Activated CD4-positive, alpha-beta T cell treated with anti-CD3 and anti-CD28 coated beads, Interleukin-2, amount 50 U/mL, for 1 hour (primary cell): Measurements from ENCODE around the gene DNAH17.
"Not testable (repeated sequence)": the region's sequence is repeated elsewhere in the genome, so short reads cannot be mapped to it uniquely, and the experiment has no call there.

Experiments
- DNase-seq: peaks from one replicate; pipeline ENCODE4 v3.0.0-alpha.2; 2020

DNAH17 gene

DNA sequence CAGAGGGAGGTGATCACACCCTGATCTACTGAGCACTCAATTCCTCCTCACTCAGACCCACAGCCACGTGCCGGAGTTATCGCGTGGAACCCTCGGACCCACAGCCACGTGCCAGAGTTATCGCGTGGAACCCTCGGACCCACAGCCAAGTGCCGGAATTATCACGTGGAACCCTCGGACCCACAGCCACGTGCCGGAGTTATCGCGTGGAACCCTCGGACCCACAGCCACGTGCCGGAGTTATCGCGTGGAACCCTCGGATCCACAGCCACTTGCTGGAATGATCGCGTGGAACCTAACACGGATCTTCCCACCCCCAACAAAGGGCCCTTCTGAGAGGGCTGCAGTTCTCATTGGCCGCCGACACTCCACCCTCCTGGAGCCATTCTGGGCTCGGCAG, 101.0 kb downstream of the DNAH17 start:
- DNase-seq: no peak

- DNase-seq: no peak
Observed at GRCh38 chr17:78475211-78475610, 102.0 kb downstream of the DNAH17 start.

- DNase-seq: no peak
Observed at GRCh38 chr17:78474614-78475146, 102.5 kb downstream of the DNAH17 start.

DNA sequence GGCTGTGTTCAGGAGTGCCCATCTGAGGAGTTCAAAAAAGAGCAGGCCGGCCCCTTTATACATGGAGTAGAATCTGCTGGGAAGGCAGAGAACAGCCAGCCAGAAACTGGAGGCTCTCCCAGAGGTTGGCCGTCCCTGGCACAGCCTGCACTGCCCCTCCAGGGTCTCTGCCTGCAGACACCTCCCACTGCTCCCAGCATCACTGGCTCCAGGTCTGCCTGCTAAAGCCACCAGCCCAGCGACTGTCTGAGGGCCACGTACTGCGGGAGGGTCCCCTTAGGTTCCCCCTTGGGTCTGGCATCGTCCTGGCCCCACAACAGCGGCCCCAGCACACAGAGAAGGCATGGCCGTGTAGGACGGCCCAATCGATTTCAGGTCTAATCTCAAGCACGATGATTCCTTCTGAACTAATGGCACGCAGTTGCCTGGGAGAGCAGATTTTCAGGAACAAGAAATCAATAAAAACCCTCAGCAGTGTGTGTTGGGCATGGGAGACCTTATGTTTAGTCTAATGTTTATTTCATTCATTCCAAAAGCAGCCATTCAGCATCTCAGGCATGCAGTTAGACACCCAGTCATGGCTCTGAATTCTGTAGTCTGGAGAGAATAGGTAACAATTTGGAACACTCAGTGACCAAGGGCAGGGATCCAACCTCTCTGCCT, 103.1 kb downstream of the DNAH17 start:
- DNase-seq: no peak

DNA sequence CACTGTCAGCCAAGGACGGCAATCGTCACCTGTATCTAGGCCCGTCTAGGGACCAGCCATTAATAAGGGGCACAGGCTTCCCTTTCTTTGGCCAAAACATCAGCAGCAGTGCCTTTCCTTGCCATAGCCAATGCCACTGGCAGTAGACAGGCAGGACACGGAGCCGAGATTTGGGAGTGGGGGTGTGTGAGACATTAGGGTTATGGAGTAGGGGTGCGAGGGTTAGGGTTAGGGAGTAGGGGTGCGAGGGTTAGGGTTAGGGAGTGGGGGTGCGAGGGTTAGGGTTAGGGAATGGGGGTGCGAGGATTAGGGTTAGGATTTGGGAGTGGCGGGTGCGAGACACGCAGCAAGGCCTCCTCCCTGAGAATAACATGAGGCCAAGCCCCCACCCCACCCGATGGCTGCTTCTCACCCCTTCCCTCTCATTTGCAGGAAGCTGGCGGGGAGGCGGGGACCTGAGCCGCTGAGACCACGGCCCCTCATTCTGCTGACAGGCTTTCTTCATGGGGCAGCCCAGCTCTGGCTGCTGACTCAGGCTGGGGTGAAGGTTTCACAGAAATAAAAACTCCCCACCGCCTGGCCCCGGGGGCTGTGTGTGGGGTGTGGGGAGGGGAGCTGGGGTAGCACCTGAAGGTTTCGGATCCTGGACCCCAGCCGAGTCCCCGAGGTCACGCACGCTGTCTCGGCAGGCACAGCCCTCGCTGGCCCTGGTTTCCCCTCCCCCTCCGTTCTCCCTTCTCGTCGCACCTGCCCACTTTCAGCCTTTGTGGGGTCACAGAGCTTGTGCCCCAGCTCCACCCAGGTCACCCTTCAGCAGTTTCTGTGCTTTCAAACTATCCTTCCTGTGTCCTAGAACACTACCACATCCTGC, 104.9 kb downstream of the DNAH17 start:
- DNase-seq: no peak

DNA sequence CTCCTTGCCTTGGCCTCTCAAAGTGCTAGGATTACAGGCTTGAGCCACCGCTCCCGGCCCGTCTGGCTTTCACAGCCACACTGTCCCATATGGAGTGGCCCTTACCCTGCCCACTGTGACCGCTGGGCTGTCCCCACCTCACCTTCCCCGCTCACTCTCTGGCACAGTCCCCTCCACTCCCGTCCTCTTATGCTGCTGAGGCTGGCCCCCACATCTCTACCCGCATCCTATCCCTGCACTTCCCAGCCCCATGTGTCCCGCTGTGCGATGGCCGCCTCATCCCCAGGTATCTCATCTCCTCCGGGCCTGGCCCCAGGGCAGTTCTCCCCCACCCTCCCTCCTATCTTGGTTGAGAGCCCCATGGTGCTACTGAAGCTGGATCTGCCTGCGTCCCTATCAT, 105.6 kb downstream of the DNAH17 start:
- no peak for DNase-seq

GRCh38 chr17:78469443-78469842, 107.8 kb downstream of the DNAH17 start:
- DNase-seq: no peak

DNA sequence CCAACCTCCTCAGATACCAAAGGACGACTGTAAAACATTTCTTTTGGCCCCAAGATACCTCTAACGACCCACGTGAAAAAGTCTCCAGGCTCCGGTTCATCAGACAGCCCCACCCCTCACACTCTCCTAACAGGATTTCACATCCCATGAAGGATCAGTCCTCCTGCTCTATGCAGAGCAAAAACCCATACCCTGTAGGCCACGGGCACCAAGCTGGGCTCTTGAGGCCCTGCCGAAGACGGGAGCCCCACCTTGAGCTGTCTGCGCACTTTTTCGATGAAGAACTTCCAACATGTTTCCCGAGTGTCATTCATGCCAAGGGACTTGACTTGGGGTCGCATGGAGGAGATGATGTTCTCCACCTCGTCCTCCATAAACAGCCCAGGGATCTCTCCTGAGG, 108.8 kb downstream of the DNAH17 start:
- no peak for DNase-seq

GRCh38 chr17:78466786-78467715, 110.1 kb downstream of the DNAH17 start:
- DNase-seq: no peak

- DNase-seq: not testable (repeated sequence)
Observed at GRCh38 chr17:78466109-78466785, 110.9 kb downstream of the DNAH17 start.

DNA sequence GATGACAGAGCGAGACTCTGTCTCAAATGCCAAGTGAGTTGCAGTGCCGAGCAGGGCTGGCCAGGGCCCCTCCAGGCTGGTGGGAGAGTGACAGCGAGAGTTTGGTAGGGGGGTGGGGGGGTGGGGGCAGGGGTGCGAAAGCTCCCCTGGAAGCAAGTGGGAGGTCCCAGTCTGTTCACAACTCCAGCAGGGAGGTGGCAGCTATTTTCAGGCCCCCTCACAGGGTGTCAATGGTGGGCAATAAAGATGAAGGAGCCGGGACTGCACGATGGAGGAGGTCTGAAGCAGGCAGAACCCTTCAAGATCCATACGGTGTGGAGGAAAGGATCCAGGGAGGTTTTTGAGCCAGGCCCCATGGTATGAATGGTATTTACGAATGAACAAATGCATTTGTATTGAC, 115.0 kb downstream of the DNAH17 start:
- DNase-seq: no peak

- DNase-seq: no peak
Observed at GRCh38 chr17:78461799-78462053, 115.5 kb downstream of the DNAH17 start.

DNA sequence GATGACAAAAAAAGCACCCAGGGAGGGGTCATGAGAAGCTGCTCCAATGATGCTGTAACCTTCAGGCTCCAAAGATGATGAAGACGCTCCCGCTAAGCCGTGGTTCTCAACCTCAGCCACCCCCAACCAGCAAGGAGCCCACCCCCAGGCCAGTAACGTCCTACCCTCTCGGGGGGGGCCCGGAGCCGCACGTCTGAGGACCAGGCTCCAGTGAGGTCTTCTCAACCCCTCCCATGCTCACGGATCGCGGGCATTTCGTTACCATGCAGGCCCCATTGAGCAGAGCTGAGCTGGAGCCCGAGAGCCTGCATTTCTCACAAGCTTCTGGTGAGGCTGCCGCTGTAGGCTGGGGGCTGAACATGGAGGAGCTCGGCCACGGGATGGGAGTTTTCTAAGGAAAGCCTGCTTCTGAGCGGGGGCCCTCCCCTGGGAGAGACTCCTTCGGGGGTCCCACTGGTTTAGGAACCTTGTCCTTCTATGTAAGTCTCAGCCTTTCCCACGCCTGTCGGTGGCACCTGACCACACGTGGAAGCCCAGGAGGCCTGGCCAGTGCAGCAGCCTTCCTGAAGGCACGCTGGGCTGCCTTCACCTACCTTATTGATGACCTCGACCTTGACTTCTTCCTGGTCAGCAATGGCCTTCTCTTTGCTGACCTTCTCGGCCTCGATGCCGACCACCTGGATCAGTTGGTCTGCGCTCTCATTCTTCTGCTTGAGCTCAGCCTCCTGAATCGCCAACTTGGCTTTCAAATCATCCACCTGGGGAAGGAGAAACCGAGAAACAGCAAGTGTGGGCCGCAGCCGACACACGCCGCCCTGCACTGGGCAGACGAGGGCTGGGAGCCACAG, 116.0 kb downstream of the DNAH17 start:
- DNase-seq: no peak

DNA sequence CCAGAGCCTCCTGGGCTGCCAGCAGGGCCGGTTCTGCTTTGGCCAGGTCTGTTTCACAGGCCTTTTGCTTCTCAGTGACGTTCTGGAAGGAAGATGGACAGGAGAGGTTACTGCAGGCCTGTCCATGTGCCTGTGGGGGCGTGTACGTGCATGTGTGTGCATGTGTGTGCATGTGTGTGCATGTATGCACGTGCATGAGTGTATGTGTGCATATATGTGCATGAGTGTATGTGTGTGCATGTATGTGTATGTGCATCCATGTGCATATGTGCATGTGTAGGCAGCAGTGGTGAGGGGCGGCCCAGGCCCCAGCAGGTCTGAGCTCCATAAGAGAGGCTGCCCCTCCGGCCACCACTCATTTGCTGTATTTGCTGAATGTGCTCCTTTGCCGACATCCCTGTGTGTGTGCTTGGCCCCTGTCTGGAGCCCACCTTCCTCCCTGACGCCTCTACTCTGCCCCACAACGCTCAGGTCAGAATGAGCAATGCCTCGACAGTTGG, 117.0 kb downstream of the DNAH17 start:
- no peak for DNase-seq

GRCh38 chr17:78459696-78460095, 117.5 kb downstream of the DNAH17 start:
- DNase-seq: no peak

GRCh38 chr17:78458736-78459335, 118.4 kb downstream of the DNAH17 start:
- DNase-seq: no peak

GRCh38 chr17:78458091-78458490, 119.1 kb downstream of the DNAH17 start:
- DNase-seq: no peak

DNA sequence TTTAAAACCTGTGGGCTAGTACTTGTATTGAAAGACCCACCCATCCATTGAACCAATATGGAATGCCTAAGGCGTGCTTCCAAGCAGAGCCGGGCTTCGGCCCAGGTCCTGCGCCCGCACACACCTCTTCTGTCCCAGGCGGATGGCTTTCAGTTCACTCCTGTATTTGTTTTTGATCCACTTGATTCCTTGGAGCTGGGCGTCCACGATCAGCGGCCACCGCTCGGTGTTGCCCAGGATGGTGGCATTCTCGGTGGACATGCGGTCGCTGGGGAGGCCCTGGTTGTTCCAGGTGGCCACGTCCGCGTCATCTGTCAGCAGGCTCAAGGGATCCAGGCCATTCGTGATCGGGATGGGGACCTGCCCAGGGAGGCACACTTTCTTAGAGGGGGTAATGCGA, 122.8 kb downstream of the DNAH17 start:
- no peak for DNase-seq

DNA sequence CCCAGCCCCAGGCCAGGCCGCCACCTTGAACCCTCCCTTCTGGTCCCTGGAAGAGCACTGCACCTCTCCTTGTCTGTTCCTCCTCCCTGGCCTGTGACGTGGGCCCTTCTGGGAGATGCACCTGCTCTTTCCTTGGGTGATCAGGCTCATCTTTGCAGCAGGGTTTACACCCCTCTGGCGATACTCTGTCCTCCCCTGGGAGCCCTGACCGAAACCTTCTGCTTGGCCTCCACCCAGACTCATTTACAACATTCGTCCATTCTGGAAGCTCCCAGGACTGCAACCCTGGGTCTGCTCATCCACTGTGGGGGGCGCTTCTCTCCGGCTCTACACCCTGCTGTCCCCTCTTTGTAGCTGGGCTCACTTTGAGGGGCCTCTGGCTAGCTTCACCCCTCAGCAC, 125.4 kb downstream of the DNAH17 start:
- DNase-seq: no peak

DNA sequence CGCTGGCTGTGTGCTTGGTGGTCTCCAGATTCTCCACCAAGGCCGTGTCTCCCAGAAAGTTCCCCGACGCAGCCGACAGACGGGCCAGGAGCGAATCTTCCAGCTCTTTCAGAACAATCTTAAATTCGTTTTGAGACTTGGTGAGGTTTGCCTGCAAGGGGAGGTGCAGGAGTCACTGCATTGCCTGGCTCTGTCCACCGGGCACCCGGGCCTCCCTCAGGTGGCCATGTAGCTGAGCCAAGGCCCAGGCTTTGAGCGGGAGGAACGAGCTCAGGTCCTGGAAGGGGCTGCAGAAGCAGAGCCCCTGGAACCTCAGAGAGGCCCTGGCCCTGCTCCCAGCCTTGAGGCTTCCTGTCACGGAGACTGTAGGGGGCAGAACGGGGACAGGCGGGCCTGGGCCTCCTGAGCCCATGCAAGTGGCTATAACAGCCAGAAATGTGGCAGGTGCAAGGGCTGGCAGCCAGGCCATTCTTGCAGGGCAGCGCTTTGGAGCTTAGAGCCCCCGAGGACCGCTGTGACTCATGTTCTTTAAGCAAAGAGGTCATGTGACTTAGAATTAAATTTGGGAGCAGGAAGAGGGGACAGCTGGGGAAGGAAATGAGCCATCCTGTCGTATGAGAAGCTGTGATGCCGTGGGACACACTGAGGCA, 126.4 kb downstream of the DNAH17 start:
- DNase-seq: no peak
